Smooth muscle cell of the brain vasculature (primary cell): ENCODE data around the gene HOXB2.

Source experiments
- DNase-seq: peaks from one replicate; pipeline ENCODE4 v3.0.0-alpha.2; 2012; ENCODE audit warnings: low read depth, low spot score

The HOXB2 gene

GRCh38 chr17:48553190-48553547 is 8.3 kb upstream of the HOXB2 start:
- DNase-seq, result no peak

- no peak for DNase-seq
Observed at GRCh38 chr17:48552466-48553189, 7.7 kb upstream of the HOXB2 start.

- no peak for DNase-seq
Observed at GRCh38 chr17:48551596-48552465, 6.9 kb upstream of the HOXB2 start.

- no peak for DNase-seq
Observed at GRCh38 chr17:48551214-48551555, 6.3 kb upstream of the HOXB2 start.

- no peak for DNase-seq
Observed at GRCh38 chr17:48550502-48551213, 5.7 kb upstream of the HOXB2 start.

GRCh38 chr17:48549914-48550501 is 5.1 kb upstream of the HOXB2 start:
- no peak for DNase-seq

- DNase-seq, result no peak
Observed at GRCh38 chr17:48549281-48549630, 4.3 kb upstream of the HOXB2 start.

GRCh38 chr17:48548523-48549280 is 3.8 kb upstream of the HOXB2 start:
- no peak for DNase-seq

- no peak for DNase-seq
Observed at GRCh38 chr17:48547808-48548522, 3.1 kb upstream of the HOXB2 start.

GRCh38 chr17:48546924-48547807 is 2.3 kb upstream of the HOXB2 start:
- no peak for DNase-seq

- no peak for DNase-seq
Observed at GRCh38 chr17:48546137-48546923, 1.4 kb upstream of the HOXB2 start.

GRCh38 chr17:48545539-48545938 is 630 bp upstream of the HOXB2 start:
- DNase-seq, result no peak

GRCh38 chr17:48544349-48545021 is 424 bp downstream of the HOXB2 start:
- DNase-seq, result no peak

- no peak for DNase-seq
Observed at GRCh38 chr17:48543854-48544348, 1.0 kb downstream of the HOXB2 start.

GRCh38 chr17:48543107-48543853 is 1.6 kb downstream of the HOXB2 start:
- DNase-seq, result no peak

- DNase-seq, result no peak
Observed at GRCh38 chr17:48542698-48543106, 2.2 kb downstream of the HOXB2 start.

- DNase-seq, result no peak
Observed at GRCh38 chr17:48542114-48542656, 2.7 kb downstream of the HOXB2 start.
